Right renal cortex interstitium (tissue), 3 donors: ENCODE data around the gene EPSTI1. TPM values are rescaled to one million over a fixed set of nuclear protein-coding genes. Genes with fewer than 3 reads are reported as not detected.

Source experiments
- DNase-seq, 3 donors: peaks; one replicate each; pipeline ENCODE4 v3.0.0-alpha.2; 2013; ENCODE audit warnings: low read depth in 3 of 3, low spot score in 2 of 3
- polyA plus RNA-seq, 3 donors: library from polyadenylated mRNA; unstranded; fragments of 120-200 nt; gene quantifications; one replicate each; pipeline ENCODE4 v1.2.1, GENCODE V29; 2013; ENCODE audit not compliant: insufficient read length in 3 of 3

The EPSTI1 gene
- polyA plus RNA-seq, 3 donors = 13.6 to 15.9 (median 15.0) TPM

- DNase-seq = no peak
Observed at GRCh38 chr13:42905579-42905978, 86.5 kb downstream of the EPSTI1 start.

- DNase-seq = no peak
Observed at GRCh38 chr13:42899266-42899665, 92.8 kb downstream of the EPSTI1 start.

DNA sequence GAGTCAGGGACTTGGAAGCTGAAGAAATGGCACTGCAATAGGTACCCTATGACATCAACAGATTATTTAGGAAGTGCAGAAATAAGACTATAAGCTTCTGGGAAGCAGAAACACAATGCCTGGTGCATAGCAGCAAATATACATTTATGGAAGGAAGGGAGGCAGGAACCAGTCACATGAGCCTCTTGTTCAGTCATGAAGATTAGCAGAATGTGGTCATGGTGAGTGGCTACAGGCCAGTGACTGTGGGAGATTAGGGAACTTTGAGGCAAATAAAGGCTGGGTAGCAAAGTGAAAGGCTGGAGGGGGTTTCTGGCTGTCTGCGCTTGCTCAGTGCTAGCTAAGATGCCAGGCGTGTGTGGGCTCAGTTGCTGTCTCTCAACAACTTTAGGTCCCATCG, 96.3 kb downstream of the EPSTI1 start:
- no peak for DNase-seq

DNA sequence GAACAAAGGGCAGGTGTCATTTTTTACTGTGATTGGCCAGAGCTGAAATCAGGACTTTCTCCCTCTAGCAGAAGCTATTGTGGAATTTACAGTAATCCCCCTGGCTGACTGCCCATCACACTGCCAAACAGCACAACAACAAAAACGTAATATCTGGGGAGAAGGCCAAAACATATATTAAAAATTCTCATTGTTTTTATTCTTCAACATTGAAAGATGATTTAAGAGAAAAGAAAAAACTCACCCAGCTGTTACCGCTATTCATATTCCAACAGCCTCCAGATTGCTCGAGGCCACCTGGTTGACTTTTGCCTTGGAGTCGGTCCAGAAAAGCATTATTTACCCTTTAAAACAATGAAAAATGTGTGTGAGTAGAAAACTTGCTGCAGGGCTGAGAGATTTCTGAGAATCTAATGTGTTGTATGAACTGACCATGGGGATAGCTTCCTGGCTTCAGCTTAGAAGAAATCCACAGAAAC, 97.2 kb downstream of the EPSTI1 start:
- peak in 2 of 3 donors; percentile 44 to 45 for DNase-seq

- no peak for DNase-seq
Observed at GRCh38 chr13:42893214-42893671, 98.8 kb downstream of the EPSTI1 start.

- DNase-seq = no peak
Observed at GRCh38 chr13:42892760-42893159, 99.3 kb downstream of the EPSTI1 start.

DNA sequence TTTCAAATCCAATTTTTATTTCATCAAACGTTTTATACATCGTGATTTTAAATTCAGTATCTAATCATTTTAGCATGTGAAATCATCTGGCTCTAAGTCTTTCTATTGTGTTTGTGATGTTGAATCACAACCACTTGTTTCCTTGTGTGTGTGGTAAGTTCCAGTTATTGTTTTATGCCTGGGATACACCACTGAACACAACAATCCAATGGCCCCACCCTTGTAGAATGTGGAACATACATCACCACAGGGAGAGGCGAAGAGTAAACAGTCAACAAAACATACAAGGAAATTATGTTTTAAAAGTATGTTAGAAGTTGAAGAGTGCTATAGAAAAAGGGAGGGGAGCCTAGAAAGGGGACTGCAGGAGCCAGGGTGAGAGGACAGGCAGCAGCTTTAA, 100.5 kb downstream of the EPSTI1 start:
- no peak for DNase-seq

DNA sequence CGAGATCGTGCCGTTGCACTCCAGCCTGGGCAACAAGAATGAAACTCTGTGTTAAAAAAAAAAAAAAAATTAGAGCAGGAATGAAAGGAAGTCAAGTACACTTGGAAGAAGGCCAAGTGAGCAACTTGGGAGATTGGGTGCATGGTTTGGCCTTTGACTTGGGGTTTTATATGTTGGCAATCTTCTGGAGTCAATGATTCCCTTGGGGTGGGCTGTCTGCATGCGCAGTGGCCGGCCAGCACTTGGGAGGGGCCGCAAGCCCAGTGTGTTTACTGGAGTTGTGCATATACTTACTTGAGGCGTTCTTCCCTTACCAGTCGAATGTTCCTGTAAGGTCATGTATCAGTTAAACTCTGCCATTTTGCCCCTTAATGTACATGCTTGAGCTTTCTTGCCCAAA, 106.7 kb downstream of the EPSTI1 start:
- no peak for DNase-seq

DNA sequence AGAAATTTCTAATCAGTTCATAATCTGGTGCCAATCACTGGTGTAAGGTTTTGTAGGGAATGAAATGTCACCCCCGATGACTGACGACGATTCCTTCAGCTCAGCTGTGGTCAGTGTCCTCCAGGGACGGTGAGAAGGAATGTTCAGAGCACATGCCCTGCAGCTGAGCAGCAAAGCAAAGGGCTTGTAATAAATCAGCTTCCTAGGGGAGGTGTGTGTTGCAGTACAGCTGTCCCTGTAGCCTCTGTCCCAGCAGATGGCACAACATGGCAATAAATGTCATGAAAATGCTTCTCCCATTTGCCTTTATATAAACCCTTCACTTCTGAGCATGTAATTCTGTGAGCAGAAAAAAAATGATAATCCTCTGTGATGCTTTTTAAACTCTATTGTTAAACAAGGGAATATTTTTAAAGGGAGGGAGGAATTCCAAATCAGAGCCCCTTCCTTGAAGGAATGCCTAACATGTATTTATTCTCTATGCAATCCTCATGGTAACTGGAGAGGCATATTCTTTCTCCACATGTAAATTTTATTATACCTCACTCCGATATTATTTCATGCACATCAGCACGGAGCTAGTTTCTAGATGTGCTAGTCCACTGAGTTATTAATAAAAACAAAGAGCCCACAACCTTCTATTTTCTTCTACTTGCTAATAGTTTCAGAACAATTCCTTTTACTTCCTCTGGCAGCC, 108.1 kb downstream of the EPSTI1 start:
- DNase-seq = peak in 1 of 3 donors; percentile 43

GRCh38 chr13:42883142-42883541, 108.9 kb downstream of the EPSTI1 start:
- DNase-seq = no peak

DNA sequence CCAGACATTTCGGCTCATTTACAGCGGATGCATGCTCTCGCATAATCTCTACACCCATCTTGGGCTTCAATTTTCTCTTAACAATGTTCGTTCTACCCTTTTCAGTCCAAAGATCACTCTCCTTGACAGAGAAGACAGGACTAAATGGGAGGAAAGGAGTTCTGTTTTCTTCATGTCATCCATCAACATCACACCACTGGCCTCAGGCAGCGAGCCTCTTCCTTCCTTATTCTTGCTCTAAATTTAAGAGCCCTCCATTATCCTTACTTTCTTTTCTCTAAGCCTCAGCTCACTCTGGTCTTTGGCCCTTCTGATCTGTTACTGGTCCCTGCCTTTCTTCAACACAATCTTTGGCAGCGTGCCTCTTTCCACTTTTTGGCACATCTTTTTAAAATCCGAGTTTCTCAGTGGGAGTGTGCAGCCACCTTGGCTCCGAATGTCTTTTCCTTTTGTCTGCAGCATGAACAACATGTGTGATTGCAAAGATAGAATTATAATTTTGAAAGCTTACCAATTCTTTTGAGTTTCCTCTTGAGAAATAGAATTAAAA, 111.9 kb downstream of the EPSTI1 start:
- no peak for DNase-seq

DNA sequence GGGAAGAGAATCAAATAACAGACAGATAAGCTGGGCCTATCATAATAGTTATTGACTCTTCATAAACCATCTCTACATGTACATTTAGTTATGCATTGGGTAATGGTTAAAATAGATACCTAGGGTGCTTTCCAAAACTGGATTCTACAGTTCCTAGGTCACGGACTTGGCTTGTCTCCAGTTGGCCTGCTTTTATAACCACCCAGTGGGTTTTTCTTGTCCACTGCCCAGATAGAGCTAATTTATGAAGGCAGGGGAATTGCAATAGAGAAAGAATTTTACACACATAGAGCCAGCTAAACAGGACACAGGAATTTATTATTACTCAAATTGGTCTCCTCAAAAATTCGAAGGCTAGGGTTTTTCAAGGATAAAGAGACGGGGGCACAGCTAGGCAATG, 113.3 kb downstream of the EPSTI1 start:
- no peak for DNase-seq

- DNase-seq = no peak
Observed at GRCh38 chr13:42876887-42877545, 115.0 kb downstream of the EPSTI1 start.

DNA sequence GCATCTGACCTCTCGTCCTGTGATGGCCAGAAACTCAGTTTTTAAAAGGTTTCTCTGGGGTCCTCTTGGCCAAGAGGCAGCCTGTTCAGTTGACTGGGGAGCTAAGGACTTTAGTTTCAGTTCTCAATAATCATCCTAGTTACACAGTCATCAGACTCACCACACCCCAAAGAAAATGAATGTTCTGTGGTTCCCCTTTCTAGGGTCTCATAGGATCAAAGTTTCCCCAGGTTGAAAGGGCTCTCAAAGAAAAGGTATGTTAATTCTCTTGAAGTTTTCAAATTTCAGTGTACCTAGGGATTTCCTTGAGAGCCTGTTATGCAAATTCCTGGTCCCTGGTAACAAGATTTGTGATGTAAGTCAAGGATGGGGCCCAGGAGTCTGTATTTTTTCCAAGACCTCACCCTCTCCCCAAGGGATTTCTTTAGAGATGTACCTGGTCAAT, 115.7 kb downstream of the EPSTI1 start:
- no peak for DNase-seq

DNA sequence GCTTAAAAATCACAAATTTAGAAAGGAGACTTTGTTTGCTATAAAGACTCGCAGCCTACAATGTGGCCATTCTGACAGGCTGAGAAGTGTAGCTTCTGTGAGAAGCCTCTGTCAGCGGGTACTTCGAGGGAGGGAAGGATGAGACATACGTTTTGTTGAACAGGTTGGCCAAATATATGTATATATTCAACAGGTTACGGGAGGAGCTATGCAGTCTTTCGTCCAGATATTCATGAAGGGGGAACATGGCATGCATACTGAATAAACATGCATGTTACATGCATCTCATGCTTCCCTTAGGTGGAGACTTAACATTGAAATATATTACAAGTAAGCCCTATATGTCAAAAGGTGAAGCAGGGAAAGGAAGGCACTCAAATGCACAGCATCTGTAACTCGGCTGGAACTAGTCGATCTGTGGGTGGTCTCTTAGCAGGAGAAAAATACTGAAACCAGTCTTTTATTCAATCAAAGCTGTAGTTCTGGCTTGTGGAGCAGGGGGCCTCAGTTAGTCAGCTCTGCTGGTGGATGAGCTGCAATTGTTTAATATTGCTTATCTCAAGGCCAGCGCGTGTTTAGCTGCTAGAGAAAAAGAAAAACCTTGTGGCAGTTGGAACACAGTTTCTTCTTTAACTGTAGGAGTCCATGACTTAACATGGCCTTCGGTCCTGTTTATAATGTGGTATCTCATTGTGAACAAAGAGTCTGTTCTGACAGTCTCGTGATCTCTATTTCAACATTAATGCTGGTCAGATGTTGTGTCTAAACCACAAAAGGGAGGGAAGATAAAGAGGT, 116.4 kb downstream of the EPSTI1 start:
- DNase-seq = peak in 1 of 3 donors; percentile 27

DNA sequence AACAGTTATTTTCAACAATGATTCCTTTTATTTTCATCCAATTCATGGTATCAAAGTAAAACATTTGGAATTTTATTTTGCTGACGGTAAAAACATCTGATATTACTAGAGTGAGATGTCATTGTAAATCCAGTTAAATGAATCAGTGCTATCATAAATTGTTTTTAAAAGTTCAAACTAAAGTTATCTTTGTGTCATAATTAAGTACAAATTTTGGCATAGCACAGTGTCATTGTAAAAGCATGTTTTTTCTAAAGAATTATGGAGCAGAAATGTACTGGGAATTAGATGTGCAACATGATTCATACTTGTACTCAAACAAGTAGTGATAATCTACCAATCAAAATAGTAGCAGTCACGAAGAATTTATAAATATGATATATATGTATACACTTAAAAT, 117.8 kb downstream of the EPSTI1 start:
- DNase-seq = no peak

GRCh38 chr13:42873081-42873480, 119.0 kb downstream of the EPSTI1 start:
- no peak for DNase-seq

- DNase-seq = no peak
Observed at GRCh38 chr13:42867232-42867631, 124.8 kb downstream of the EPSTI1 start.

GRCh38 chr13:42865768-42866102, 126.3 kb downstream of the EPSTI1 start:
- DNase-seq = no peak

DNA sequence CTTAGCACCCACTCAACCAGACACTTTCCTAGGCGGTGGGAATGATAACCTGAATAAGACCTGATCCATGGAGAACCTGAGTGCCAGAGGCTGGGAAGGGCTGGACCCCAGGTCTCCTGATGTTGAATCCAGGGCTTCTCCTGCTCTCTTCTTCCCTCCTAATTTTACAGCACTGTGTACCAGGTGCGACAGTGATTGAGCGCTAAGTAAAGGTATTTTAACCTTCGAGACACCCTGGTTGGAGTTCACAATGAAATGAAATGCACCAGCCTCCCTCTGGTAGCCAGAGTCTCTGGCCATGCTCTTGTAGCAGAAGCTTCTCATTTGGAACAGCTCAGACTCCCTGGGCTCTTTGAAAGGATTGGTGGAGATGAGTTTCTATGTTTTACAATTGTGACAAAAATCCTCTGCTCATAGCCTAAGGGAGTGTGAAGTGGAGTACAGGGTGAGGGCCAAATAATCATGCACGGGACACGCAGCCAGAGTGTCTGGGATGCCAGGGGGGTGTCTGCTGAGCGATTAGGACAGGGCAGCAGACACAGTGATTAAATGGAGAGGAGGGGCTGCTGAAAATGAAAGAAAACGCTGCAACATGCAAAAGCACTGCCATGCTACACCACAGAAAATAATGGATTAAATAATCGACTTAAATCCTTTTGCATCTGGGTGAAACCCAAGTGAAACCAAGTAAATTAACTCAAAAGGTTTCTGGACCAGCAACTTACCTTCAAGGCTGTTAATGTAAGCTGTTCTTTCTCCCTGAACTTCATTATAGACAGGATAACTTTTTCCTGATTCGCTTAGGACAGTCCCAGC, 126.9 kb downstream of the EPSTI1 start:
- no peak for DNase-seq
